Hepatocyte (in vitro differentiated cells): ENCODE results near the gene TAS2R1. TPM values are rescaled to one million over a fixed set of nuclear protein-coding genes. Genes with fewer than 3 reads are reported as not detected.
A peak's percentile ranks its signal among the peaks of the same experiment; 100 is the strongest.
"Not testable (repeated sequence)": the region's sequence is repeated elsewhere in the genome, so short reads cannot be mapped to it uniquely, and the experiment has no call there.

Source experiments
- DNase-seq: peaks from one replicate; pipeline ENCODE4 v3.0.0-alpha.2; 2016; ENCODE audit warnings: low spot score
- H2AFZ ChIP-seq: fragments of 200-600 bp; sonication (generic); 2 replicates; pipeline ENCODE4 v1.6.0; 2016; ENCODE audit warnings: antibody characterized with exemption, mild to moderate bottlenecking
- H3K27ac ChIP-seq: fragments of 200-600 bp; sonication (generic); 2 replicates; pipeline ENCODE4 v1.5.1; 2016; ENCODE audit warnings: mild to moderate bottlenecking
- H3K27me3 ChIP-seq: fragments of 200-600 bp; sonication (generic); 2 replicates; pipeline ENCODE4 v1.6.1; 2016
- H3K36me3 ChIP-seq: fragments of 200-600 bp; sonication (generic); replicated peaks from 2 replicates; pipeline ENCODE4 v1.5.1; 2016; ENCODE audit warnings: low read depth; ENCODE audit not compliant: insufficient read depth
- H3K4me1 ChIP-seq: fragments of 200-600 bp; sonication (generic); 2 replicates; pipeline ENCODE4 v1.5.1; 2016; ENCODE audit warnings: mild to moderate bottlenecking, moderate library complexity; ENCODE audit not compliant: insufficient read depth
- H3K4me2 ChIP-seq: fragments of 200-600 bp; sonication (generic); 2 replicates; pipeline ENCODE4 v1.6.0; 2016
- H3K4me3 ChIP-seq: fragments of 200-600 bp; sonication (generic); 2 replicates; pipeline ENCODE4 v1.5.1; 2016; ENCODE audit warnings: mild to moderate bottlenecking
- H3K79me2 ChIP-seq: fragments of 200-600 bp; sonication (generic); 2 replicates; pipeline ENCODE4 v1.6.0; 2017; ENCODE audit warnings: mild to moderate bottlenecking
- H3K9me2 ChIP-seq: fragments of 200-600 bp; sonication (generic); replicated peaks from 2 replicates; pipeline ENCODE4 v1.6.0; 2017; ENCODE audit warnings: mild to moderate bottlenecking; ENCODE audit not compliant: insufficient read depth
- H3K9me3 ChIP-seq: fragments of 200-600 bp; sonication (generic); 2 replicates; pipeline ENCODE4 v1.5.1; 2016; ENCODE audit warnings: low read depth, mild to moderate bottlenecking
- H4K20me1 ChIP-seq: fragments of 200-600 bp; sonication (generic); 2 replicates; pipeline ENCODE4 v1.6.0; 2016; ENCODE audit warnings: mild to moderate bottlenecking; ENCODE audit not compliant: insufficient read depth, poor library complexity, severe bottlenecking
- EZH2 ChIP-seq: fragments of 200-600 bp; sonication (generic); IDR thresholded peaks from 2 replicates; pipeline ENCODE4 v1.6.1; 2016; ENCODE audit warnings: antibody characterized with exemption, mild to moderate bottlenecking, borderline replicate concordance
- EZH2phosphoT487 ChIP-seq: fragments of 200-600 bp; sonication (generic); IDR thresholded peaks from one replicate; pipeline ENCODE4 v1.6.1; 2018; ENCODE audit warnings: antibody characterized with exemption, mild to moderate bottlenecking, low read depth, moderate library complexity; ENCODE audit not compliant: unreplicated experiment, severe bottlenecking
- WGBS: methylation state at CpG from one replicate; pipeline ENCODE4 v1.1.6; 2016; ENCODE audit warnings: low lambda C conversion rate; ENCODE audit errors: missing lambda C conversion rate; 5-methylcytosine and 5-hydroxymethylcytosine counted together
- polyA plus RNA-seq: library from polyadenylated mRNA; unstranded; fragments of >200 nt; fragmentation: Nextera tagmentation; extraction: Ambion mirVana; gene quantifications from 2 replicates; pipeline ENCODE4 v1.2.1, GENCODE V29; 2016
- total RNA-seq: library from RNA; depleted of rRNA; stranded (reverse); fragments of >200 nt; gene quantifications from 2 replicates; pipeline ENCODE4 v1.2.3, GENCODE V29; 2014
- TF ChIP-seq, protein P1 (sequence below): fragments of 200-600 bp; sonication (generic); IDR thresholded peaks from 2 replicates; pipeline ENCODE4 v1.5.1; 2016; ENCODE audit warnings: antibody characterized with exemption, mild to moderate bottlenecking; ENCODE audit not compliant: poor library complexity

TAS2R1 gene
- total and polyA plus RNA-seq, 2 experiments from 2014 or later = 1.0 TPM; not detected in 1

DNA sequence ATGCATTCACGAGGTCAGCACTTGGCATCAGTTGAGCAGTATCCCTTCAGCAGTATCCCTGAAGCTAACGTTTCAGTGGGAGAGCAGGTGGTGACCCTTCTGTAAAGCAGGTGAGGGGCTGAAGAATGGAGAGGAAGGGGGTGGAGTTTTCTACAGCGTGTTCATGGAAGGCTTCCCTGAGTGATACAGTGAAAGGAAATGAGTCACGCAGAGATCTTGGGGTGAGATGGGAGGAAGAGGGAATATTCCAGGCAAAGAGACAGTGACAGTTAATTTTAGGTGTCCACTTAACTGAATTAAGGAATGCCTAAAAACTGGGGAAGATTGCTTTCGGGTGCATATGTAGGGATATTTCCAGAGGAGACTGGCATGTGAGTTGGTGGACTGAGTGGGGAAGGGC lies 25.7 kb downstream of the TAS2R1 start:
- Histone ChIP-seq H3K79me2 (no peaks in the 10 kb centered on the region), H2AFZ (no peak overlapping the region), H3K4me1 (no peaks in the 10 kb centered on the region), H3K27me3 (no peaks in the 10 kb centered on the region), H3K4me3 (no peak overlapping the region), H3K27ac (no peak overlapping the region), H3K36me3 (no peaks in the 10 kb centered on the region), H4K20me1 (no peaks in the 10 kb centered on the region), H3K9me2 (no peaks in the 10 kb centered on the region), H3K9me3 (no peaks in the 10 kb centered on the region), H3K4me2 (no peak overlapping the region)
- 81% methylated on average over 5 of the region's 5 CpGs for WGBS
- no peak for DNase-seq
- TF ChIP-seq EZH2phosphoT487 (no peak), EZH2 (no peak)
- TF ChIP-seq, protein P1, sequence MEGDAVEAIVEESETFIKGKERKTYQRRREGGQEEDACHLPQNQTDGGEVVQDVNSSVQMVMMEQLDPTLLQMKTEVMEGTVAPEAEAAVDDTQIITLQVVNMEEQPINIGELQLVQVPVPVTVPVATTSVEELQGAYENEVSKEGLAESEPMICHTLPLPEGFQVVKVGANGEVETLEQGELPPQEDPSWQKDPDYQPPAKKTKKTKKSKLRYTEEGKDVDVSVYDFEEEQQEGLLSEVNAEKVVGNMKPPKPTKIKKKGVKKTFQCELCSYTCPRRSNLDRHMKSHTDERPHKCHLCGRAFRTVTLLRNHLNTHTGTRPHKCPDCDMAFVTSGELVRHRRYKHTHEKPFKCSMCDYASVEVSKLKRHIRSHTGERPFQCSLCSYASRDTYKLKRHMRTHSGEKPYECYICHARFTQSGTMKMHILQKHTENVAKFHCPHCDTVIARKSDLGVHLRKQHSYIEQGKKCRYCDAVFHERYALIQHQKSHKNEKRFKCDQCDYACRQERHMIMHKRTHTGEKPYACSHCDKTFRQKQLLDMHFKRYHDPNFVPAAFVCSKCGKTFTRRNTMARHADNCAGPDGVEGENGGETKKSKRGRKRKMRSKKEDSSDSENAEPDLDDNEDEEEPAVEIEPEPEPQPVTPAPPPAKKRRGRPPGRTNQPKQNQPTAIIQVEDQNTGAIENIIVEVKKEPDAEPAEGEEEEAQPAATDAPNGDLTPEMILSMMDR = no peak

DNA sequence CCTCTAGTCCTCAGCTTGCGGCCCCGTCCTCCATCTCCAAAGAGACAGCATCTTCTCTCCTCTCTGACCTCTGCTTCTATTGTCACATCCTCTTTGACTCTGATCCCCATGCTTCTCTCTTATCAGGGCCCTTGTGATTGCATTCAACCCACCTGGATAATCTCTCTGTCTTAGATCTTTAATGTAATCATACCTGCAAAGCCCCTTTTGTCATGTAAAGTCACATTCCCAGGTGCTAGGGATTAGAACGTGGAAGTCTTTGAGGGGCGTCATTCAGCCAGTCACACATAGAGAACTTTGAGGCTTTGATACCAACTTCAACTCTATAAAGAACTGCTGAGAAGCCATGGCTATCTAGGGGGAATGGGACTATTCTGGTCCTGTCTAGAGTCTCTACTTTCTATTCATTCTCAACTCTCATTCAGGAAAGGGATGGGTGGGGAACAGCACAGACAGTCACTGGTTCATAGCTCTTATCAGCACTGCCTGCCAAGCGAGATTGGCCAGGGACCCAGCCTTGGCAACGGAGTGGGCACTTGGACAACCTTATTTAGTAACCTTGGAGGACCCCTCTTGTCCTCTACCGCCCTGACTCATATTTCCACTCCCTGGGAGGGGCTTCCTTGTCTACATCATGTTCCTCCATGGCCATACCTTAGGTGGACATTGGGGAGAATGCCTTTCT lies 29.0 kb downstream of the TAS2R1 start:
- no peak overlapping the region for H3K4me3 ChIP-seq
- H4K20me1 ChIP-seq = no peaks in the 10 kb centered on the region
- no peaks in the 10 kb centered on the region for H3K27me3 ChIP-seq
- 66% methylated on average over 7 of the region's 7 CpGs for WGBS
- no peak for DNase-seq
- H3K79me2 ChIP-seq = no peaks in the 10 kb centered on the region
- H3K4me1 ChIP-seq = no peaks in the 10 kb centered on the region
- H3K9me2 ChIP-seq = no peaks in the 10 kb centered on the region
- TF ChIP-seq EZH2phosphoT487 = no peak
- no peak for TF ChIP-seq EZH2
- TF ChIP-seq, protein P1 = no peak
- H3K36me3 ChIP-seq = no peaks in the 10 kb centered on the region
- H3K27ac ChIP-seq = no peak overlapping the region
- no peak overlapping the region for H2AFZ ChIP-seq
- H3K9me3 ChIP-seq = no peaks in the 10 kb centered on the region
- no peak overlapping the region for H3K4me2 ChIP-seq

DNA sequence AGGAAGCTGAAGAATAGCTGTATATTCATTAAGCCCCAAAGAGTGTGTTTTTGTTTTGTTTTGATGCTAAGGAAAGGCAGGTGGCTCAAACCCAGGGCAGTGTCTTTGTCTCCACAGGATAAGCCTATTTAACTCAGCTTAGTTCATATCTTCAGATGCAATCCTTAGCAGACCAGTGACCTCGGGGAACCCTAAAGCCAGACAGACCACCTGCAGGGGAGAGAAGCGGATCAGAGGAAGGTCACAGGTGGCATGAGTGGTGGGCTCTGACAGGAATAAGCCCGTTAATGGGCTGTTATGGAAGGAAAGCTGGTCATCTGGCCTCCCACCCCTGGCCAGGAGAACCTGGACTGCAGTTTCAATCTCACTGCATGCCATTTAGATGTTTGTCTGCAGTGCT lies 30.8 kb downstream of the TAS2R1 start:
- WGBS = 56% methylated on average over 3 of the region's 3 CpGs
- H3K36me3 ChIP-seq = no peaks in the 10 kb centered on the region
- H3K4me3 ChIP-seq = no peak overlapping the region
- no peak overlapping the region for H3K4me2 ChIP-seq
- no peak for DNase-seq
- no peak overlapping the region for H3K27ac ChIP-seq
- H4K20me1 ChIP-seq = no peaks in the 10 kb centered on the region
- H2AFZ ChIP-seq = no peak overlapping the region
- TF ChIP-seq EZH2phosphoT487 (no peak), EZH2 (no peak)
- TF ChIP-seq, protein P1 = no peak
- H3K9me2 ChIP-seq = no peaks in the 10 kb centered on the region
- no peaks in the 10 kb centered on the region for H3K79me2 ChIP-seq
- H3K9me3 ChIP-seq = no peaks in the 10 kb centered on the region
- no peaks in the 10 kb centered on the region for H3K27me3 ChIP-seq
- peaks cover 6% of the 10 kb centered on the region for H3K4me1 ChIP-seq

DNA sequence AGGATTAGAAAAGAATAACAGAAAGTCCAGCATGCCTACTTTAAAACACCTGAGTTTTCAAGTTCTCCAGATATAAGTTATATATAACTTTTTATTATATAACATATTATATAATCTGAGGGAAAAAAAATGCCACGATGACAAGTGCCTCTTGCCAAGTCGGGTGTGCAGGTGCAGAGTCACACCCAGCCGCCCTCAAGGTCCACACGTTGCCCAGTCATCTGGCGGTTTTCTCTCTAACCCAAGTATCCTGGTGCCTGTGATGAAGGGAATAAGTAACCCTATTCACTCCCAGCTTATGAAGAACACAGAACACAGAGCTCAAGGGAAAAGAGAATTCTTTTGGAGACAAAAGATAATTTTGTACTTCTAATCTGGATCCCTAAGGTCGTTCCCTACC lies 31.8 kb downstream of the TAS2R1 start:
- not testable (repeated sequence) for H3K27me3 ChIP-seq, H3K9me3 ChIP-seq, H3K4me1 ChIP-seq, H3K27ac ChIP-seq, H3K79me2 ChIP-seq, H3K36me3 ChIP-seq, DNase-seq, H4K20me1 ChIP-seq, H3K9me2 ChIP-seq, H3K4me3 ChIP-seq, H2AFZ ChIP-seq, H3K4me2 ChIP-seq
- 86% methylated on average over 6 of the region's 6 CpGs for WGBS

DNA sequence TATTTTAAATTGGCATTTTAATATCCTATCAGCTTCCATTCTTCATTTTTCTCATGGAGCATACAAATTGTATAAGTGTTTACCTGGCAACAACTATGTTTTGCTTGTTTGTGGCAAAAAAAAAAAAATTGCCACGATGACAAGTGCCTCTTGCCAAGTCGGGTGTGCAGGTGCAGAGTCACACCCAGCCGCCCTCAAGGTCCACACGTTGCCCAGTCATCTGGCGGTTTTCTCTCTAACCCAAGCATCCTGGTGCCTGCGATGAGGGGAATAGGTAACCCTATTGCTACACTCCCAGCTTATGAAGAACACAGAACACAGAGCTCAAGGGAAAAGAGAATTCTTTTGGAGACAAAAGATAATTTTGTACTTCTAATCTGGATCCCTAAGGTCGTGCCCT lies 32.8 kb downstream of the TAS2R1 start:
- peak overlapping the region; percentile 72 for H3K27ac ChIP-seq
- peak overlapping the region; percentile 2 for H2AFZ ChIP-seq
- peak overlapping the region; percentile 50 for H3K4me2 ChIP-seq
- H3K4me1 ChIP-seq, H3K79me2 ChIP-seq, H3K27me3 ChIP-seq, H3K9me3 ChIP-seq, DNase-seq, H3K4me3 ChIP-seq, H3K9me2 ChIP-seq, H4K20me1 ChIP-seq, H3K36me3 ChIP-seq: not testable (repeated sequence)
- 84% methylated on average over 7 of the region's 7 CpGs for WGBS
